Measurements from ENCODE around the gene FAIM2.

FAIM2 gene

DNA sequence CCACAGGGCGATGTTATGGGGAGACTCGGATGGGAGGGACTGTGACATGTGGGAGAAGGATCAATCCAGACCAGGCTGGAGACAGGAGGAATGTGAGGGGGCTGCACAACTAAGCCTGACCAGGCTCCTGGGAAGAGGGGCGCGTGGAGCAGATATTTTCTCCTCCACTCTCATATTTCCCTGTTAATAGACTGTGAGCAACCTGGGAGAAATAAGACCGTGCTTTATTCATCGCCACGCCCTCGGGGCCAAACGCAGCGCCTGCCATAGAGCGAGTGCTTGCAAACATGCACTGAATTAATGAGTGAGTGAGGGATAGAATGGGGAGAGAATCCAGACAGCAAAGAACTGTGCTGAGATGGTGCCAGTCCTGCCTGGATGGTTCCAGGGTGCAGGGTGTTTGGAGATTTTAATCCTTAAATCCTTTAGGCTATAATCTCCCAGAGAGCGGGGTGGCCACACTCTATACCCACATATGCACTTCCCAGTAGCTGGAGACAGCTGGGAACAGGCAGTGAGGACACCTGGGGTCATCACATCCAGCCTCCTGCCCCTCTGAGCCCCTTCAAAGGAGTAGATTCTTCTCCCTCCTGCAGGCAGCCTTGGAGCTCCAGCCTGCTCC, 13.6 kb upstream of the FAIM2 start:
- no peak for DNase-seq

GRCh38 chr12:49916129-49916919, 12.6 kb upstream of the FAIM2 start:
- no peak for DNase-seq

DNA sequence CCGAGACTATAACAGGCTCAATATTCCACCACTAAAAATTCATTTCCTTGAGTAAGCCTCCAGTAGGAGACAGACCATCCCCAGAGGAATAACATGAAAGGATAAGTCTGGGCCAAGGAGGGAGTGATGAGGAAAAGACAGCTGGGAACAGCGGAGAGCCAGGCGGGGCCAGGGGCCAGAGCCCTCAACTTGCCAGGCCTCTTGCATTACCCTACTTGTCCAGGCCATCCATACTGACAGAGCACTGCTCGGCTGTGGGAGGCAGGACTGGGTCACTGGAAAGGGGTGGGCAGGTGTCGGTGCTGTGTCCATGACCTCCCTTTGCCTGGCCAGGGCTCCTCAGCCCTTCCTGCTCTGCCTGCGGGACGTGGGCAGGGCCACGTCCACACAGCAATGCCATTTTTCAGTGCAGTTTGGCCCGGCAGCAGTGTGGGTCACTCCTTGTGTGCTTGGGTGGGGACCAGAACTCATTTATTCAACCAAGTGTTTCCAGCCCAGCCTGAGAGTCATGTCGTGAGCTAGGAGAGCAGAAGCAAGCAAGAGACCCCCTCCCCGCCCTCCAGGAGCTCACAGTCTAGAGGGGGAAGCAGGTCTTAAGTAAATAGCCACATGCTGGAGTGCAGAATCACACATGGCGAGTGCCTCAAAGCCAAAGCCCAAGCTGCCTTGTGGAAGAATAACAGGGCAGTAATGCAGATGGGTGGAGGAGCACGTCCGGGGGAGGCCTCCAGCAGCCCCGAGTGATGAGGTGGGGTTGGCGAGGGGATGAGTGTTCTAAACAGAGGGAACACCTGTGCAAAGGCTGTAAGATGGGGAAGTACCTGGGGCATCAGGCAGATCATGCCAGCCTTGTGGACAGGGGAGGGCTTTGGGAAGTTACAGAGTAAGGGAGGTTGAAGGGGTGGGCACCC, 8.9 kb upstream of the FAIM2 start:
- no peak for DNase-seq

DNA sequence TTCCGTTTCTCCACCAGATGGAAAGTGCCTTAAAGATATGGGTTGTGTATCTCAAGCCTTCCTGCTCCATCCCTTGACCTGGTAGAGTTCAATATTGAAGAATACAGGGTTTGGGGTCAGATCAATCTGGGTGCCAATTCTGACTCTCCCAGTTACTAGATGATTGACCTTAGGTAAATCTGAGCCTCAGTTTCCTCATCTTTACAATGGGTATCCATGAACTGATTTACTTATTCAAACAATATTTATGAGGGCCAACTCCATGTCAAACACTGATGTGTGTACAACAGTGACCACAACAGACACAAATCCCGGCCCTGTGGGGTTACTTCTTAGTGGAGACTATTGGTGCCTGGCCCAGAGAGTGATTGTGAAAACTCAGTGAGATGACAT, 7.5 kb upstream of the FAIM2 start:
- no peak for DNase-seq

GRCh38 chr12:49910331-49911212, 6.9 kb upstream of the FAIM2 start:
- no peak for DNase-seq

DNA sequence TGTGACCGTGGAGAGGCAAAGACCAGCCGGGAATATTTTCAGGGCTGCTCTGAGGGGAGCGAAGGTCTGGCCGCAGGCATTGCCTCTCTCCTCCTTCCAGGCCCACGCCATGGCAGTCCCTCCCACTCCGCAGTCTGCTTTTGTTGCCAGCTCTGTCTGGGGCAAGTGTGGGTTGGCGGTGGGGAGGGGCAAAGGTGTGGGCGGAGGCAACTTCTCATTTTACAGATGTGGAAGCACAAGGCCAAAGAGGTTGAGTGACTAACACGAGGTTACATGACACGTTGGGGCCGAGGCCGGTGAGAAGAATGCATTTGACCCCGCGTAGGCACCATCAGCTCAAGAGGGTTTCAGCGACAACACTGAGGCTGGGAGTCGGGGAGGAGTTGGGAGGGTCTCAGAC, 6.1 kb upstream of the FAIM2 start:
- peak; percentile 75 to 99 for DNase-seq

GRCh38 chr12:49909356-49909755, 5.7 kb upstream of the FAIM2 start:
- DNase-seq: no peak

DNA sequence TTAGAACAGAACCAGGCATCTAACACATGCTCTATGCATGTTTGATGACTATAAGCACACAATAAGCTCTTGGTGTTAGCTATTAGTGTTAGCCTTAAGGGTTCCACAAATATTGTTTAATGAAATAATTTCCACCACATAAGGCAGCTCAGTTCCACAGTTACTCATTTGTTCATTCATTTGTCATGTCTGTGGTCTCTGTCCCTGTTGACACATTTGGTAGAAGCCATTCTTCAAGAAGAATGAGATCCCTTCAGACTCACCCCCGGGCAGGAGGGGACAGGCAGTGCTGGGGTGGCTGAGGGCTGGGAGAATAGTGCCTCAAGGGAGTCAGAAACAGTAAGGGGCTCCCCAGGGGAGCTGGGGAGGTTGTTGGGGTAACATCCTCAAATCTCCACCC, 3.7 kb upstream of the FAIM2 start:
- no peak for DNase-seq

- DNase-seq: peak in 1 of 2 donors; percentile 50
These were observed 2.1 kb upstream of the FAIM2 start for GRCh38 chr12:49905718-49906314.

DNA sequence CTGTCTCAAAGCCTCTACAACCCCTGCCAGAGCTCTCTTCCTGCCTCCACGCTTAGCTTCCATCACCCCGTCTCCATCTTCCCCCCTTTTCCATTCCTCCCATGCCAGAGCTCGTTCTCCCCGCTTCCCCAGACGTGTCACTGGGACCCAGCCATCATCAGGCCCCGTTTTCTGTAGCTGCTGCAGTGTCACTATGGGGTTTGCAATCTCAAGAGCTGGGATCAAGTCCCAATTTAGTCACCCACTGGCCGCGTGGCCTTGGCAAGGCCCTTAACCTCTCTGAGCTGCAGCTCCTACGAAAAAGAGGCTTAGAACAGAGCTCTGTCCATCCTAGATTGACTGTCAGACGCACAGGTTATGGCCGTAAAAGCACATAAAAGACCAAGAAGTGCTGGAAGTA, 901 bp upstream of the FAIM2 start:
- DNase-seq: peak in 1 of 2 donors; percentile 13

DNA sequence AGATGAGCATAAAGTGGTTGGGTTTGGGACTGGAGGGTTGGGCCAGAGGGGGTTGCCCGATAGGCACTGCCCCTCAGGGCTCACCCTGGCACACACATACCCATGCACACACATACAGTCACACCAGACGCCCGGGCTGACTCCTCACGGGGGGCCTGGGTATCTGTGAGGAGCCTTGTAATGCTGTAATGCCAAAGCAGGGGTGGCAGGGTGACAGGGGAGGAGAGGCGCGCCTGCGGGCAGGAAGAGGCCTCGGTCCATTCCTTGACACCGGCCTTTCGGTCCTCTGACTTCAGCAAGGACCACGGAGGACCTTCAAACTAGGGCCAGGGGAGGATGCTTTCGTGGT, 375 bp downstream of the FAIM2 start:
- DNase-seq: no peak

GRCh38 chr12:49902399-49903350, 1.0 kb downstream of the FAIM2 start:
- DNase-seq: peak in 1 of 2 donors; percentile 29

DNA sequence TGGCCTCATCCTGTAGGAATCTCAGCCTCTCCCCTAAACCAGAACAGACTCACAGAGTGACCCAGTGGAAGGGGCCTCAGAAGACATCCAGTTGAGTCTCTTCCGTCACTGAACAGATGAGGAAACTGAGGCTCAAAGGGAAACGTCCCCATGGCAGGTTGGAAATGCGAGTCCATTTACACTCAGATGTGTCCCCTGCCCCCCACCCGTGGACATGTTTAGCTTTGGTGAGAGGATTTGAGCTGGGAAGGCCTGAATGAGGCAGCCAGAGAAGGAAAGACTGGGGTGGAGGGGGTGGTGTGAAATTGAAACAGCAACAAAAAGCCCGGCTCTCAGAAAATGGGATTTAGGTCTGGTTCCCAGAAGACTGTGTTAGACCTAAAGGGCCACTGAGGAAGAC, 1.7 kb downstream of the FAIM2 start:
- DNase-seq: no peak

- DNase-seq: no peak
These were observed 2.7 kb downstream of the FAIM2 start for GRCh38 chr12:49901026-49901425.

DNA sequence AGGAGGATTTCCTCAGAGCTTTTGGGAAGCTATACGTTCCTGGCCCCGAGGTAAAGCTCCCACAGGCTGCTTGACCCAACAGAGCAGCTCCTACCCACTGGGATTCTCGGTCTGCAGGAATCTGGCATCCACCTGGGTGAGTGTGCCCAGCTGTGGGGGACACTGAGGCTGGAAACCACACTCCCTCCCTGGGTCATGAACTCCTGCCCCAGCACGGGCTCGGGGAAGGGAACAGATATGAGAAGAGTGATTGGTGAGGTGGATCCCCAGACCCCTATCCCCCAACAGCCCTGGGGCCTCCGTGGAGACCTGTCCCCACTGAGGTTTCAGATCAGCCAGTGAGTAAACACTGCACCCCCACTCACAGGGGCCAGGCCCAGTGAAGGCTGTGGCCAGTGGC, 3.3 kb downstream of the FAIM2 start:
- DNase-seq: no peak

DNA sequence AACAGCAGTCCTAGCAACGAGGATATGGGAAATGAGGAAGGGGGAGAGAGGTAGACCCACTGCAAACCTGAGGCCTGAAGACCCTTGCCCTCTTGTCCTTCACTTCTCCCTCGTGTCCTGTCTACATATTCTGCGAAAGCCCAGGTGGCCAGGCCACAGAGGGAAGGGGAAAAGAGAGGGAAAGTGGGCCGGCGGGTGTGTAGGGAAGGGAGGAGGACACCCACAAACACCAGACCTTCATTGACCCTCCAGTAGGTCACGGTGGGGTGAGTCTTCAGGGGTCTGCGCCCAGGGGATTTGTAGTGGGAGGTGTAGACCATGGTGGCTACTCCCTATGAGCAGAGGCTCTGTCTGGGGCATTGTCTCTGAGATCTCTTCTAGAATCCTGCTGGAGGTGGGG, 3.8 kb downstream of the FAIM2 start:
- DNase-seq: no peak

DNA sequence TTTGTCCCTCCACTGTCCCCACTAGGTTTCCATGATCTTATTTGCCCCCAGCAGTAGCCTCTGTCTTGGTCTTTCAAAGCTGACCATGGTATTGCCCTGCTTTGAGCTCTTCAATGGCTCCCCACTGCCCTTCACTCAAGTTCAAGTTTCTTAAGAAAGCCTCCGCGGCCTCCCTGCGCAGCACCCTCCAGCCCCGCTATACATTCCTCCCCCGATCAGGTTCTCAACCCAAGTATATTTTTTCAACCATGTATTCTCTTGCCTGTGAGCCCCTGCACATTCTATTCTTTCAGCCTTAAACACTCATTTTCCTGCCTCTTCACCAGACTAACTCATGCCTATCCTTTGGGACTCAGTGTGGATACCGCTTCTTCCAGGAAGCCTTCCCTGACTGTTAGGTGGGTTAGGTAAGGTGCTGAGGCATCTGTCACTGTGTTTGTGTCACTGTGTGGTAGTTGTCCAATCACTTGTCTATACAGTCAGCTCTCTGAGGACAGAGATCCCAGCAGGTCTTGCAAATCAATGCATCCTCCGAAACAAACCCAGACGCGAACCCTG, 4.3 kb downstream of the FAIM2 start:
- no peak for DNase-seq

DNA sequence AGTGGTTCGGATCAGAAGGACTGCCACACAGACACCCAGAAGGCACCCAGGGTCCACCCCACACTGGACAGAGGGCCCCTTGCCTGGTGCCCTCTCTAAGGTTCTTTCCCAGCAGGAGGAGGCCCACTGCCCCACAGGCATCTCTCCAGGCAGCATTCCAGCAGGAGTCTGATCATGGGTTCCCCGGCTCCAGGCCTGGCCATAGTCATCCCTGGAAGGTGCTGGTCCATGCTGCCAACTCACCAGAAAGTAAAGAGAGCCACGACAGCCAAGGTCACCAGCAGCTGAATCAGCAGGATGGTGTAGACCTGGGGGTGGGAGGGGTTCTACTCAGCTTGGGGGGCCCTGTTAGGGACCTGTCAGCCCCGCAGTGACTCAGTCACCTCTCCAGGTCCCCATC, 6.4 kb downstream of the FAIM2 start:
- no peak for DNase-seq

DNA sequence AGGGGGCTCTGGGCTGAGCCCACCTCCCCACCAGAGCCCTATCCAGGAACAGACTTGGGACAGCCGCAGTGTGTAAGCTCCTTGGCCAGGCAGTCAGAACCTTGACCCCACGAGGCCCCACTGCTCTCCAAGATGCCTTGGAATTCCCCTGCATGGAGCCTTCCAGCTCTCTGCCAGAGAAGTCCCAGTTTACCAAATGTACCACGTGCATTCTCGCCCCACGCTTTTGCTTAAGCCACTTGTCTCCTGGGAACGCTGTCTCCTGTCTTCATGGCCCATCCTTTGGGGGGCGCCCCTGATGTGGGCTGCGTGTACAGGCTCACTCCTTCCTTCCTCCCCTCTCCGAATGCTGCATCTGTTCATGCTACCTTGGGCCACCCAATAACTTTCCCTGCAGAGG, 7.9 kb downstream of the FAIM2 start:
- no peak for DNase-seq

GRCh38 chr12:49894751-49895148, 8.9 kb downstream of the FAIM2 start:
- no peak for DNase-seq

Measured in inflammatory macrophage (primary cell).